Liver (tissue), 3 donors: ENCODE measurements around the gene ENAH.

Experiments
- CTCF ChIP-seq: fragments of 150-350 bp; IDR thresholded peaks from 2 replicates; pipeline ENCODE4 v1.5.1; 2017; ENCODE audit warnings: improper control_type of control experiment, low read depth, low read length; ENCODE audit not compliant: missing input control
- HNF4A ChIP-seq, 2 donors: conservative IDR thresholded peaks; 2 replicates each; pipeline ENCODE4 v1.6.1; 2016; ENCODE audit warnings: antibody characterized with exemption in 2 of 2, mild to moderate bottlenecking in 2 of 2
- JUND ChIP-seq, 2 donors: IDR thresholded peaks; 2 replicates each; pipeline ENCODE4 v1.6.1; 2016; ENCODE audit warnings: antibody characterized with exemption in 2 of 2
- MAX ChIP-seq: IDR thresholded peaks from 2 replicates; pipeline ENCODE4 v1.6.1; 2016; ENCODE audit warnings: antibody characterized with exemption
- REST ChIP-seq: IDR thresholded peaks from 2 replicates; pipeline ENCODE4 v1.6.1; 2016; ENCODE audit warnings: antibody characterized with exemption, mild to moderate bottlenecking
- ZBTB33 ChIP-seq: IDR thresholded peaks from 2 replicates; pipeline ENCODE4 v1.6.1; 2016; ENCODE audit warnings: antibody characterized with exemption
- donor health status: healthy.
- donor health status: healthy.

GRCh38 chr1:225598847-225599246 lies 54.1 kb downstream of the ENAH start:
- TF ChIP-seq CTCF (no peak), ZBTB33 (no peak), MAX (no peak), JUND (IDR thresholded peaks at IDR 0.05) (no peak), HNF4A (conservative IDR thresholded peaks at IDR 0.05) (no peak), REST (no peak)
